ACC112 (cell line): Measurements from ENCODE around the gene CFAP141.

ENCODE experiments used
- H2AFZ ChIP-seq: fragments of 200-600 bp; sonication (generic); one replicate; pipeline ENCODE4 v1.6.0; 2017; ENCODE audit warnings: antibody characterized with exemption, low read length; ENCODE audit not compliant: unreplicated experiment
- H3K27ac ChIP-seq: fragments of 200-600 bp; sonication (generic); 2 replicates; pipeline ENCODE4 v1.5.1; 2014; ENCODE audit warnings: low read depth, mild to moderate bottlenecking, antibody characterized with exemption, low read length, moderate library complexity
- H3K27me3 ChIP-seq: fragments of 200-600 bp; sonication (generic); 2 replicates; pipeline ENCODE4 v1.6.1; 2014; ENCODE audit warnings: mild to moderate bottlenecking, antibody characterized with exemption, low read length, moderate library complexity, mixed read lengths; ENCODE audit not compliant: insufficient read depth
- H3K36me3 ChIP-seq: fragments of 200-600 bp; sonication (generic); 2 replicates; pipeline ENCODE4 v1.6.1; 2016; ENCODE audit warnings: mild to moderate bottlenecking, antibody characterized with exemption, low read length, moderate library complexity, mixed read lengths; ENCODE audit not compliant: insufficient read depth
- H3K4me1 ChIP-seq: fragments of 200-600 bp; sonication (generic); one replicate; pipeline ENCODE4 v1.6.1; 2016; ENCODE audit warnings: low read length, mixed read lengths; ENCODE audit not compliant: insufficient read depth, unreplicated experiment, control insufficient read depth
- H3K4me3 ChIP-seq: fragments of 200-600 bp; sonication (generic); 2 replicates; pipeline ENCODE4 v1.5.1; 2014; ENCODE audit warnings: mild to moderate bottlenecking, low read depth, low read length
- H3K79me2 ChIP-seq: fragments of 200-600 bp; sonication (generic); one replicate; pipeline ENCODE4 v1.6.0; 2016; ENCODE audit warnings: low read length; ENCODE audit not compliant: control insufficient read depth, unreplicated experiment, insufficient read depth

Gene CFAP141

DNA sequence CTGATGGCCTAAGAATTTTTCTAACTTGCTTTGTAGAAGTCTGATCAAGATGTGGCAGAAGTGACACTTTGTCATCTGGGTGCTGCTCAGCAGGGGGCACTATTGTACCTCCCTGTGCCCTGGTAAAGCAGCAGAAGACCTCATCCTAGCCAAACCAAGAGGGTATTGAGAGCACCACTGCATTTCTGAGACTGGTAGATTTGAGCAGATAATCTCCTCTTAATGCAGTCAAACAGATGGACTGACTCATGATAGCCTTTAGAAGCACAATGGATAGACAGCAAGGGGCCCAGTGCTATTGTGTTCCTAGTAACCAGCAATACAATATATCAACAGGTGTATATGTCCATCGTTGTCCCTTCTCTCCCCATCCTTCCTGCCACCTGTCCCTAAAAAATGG is 20.0 kb downstream of the CFAP141 start:
- H3K27ac ChIP-seq = no peak overlapping the region

DNA sequence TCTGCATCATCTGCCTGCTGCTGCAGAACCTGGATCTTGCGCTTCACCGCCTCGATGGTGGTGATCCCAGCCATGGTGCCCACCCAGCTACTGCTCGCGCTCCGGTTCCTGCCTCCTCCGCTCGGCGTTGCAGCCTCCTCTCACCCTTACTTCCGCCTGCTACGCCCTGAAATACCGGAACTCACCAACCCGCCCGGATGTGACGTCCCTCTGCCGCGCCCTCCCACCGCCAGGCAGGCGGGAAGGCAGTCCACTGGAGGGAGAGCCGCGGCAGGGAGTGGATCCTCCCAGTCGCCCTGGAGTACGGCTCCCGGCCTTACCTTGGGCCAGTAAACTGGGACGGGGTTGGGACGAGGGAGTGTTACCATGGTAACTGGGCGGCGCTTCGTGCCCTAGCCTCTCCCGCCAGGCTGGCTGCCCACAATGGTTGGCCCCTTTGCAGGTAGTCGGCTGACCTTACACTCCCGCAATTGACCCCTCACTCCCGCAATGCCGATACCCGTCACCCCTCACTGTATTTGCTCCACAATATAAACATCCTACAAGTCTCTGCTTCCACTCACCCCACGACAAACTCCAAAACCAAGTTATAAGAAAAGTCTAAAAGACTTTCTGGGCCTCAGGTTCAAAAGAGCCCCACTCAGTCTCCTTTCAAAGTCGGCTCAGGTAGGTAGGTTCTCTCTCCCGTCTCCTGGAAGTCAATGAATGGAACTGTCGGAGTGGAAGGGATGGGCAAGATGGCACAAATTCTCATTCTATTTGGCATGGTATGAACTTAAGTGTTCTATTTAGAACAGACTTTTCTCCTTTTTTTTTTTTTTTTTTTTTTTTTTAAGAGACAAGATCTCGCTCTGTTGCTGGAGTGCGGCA is 22.9 kb downstream of the CFAP141 start:
- peak overlapping the region; percentile 91 for H3K4me3 ChIP-seq
- peak overlapping the region; percentile 87 for H3K27ac ChIP-seq
- peaks cover 46% of the 10 kb centered on the region for H3K79me2 ChIP-seq
- H2AFZ ChIP-seq = peak overlapping the region; percentile 90
- no peaks in the 10 kb centered on the region for H3K36me3 ChIP-seq
- H3K27me3 ChIP-seq = no peaks in the 10 kb centered on the region
- H3K4me1 ChIP-seq = peaks cover 28% of the 10 kb centered on the region

More for the DNA sequence above, 20.0 kb downstream of the CFAP141 start:
- no peaks in the 10 kb centered on the region for H3K27me3 ChIP-seq
- no peak overlapping the region for H2AFZ ChIP-seq
- no peak overlapping the region for H3K4me3 ChIP-seq
- no peaks in the 10 kb centered on the region for H3K36me3 ChIP-seq
- peaks cover 13% of the 10 kb centered on the region for H3K4me1 ChIP-seq
- peaks cover 18% of the 10 kb centered on the region for H3K79me2 ChIP-seq

DNA sequence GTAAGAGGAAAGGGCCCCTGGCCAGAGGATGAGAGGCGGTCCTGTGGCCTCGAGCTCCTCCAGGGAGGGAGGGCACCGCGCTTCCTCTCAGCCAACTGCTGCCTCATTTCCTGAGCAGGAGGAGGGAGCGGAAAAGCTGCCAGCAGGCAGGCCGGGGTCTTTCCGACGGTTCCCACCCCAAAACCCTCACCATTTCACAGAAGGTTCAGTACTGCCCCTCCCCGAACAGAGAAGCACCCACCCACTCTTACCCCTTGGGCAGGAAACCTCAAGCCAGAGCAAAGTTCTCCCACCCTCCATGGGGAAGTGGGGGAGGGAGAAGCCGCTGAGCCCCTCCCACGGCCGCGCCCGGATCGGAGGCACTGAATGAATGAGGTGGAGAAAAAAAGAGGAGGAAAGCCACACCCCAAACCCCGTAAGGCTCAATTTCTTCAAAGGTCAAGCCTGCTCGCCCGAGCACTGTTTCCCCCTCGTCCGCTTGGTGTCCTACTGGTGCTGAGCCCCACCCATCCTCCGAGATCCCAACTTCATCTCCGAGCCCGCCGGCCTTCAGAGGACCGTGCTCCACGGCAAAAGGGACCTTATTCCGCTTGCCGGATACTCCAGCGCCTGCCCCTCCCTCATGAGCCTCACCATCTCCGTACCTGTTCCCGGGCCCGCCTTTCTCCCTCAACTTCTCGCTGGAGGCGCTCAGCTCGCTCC is 23.6 kb downstream of the CFAP141 start:
- H3K4me3 ChIP-seq = peak overlapping the region; percentile 91
- H3K4me1 ChIP-seq = peaks cover 36% of the 10 kb centered on the region
- no peaks in the 10 kb centered on the region for H3K36me3 ChIP-seq
- H2AFZ ChIP-seq = no peak overlapping the region
- peak overlapping the region; percentile 87 for H3K27ac ChIP-seq
- peaks cover 54% of the 10 kb centered on the region for H3K79me2 ChIP-seq
- no peaks in the 10 kb centered on the region for H3K27me3 ChIP-seq

DNA sequence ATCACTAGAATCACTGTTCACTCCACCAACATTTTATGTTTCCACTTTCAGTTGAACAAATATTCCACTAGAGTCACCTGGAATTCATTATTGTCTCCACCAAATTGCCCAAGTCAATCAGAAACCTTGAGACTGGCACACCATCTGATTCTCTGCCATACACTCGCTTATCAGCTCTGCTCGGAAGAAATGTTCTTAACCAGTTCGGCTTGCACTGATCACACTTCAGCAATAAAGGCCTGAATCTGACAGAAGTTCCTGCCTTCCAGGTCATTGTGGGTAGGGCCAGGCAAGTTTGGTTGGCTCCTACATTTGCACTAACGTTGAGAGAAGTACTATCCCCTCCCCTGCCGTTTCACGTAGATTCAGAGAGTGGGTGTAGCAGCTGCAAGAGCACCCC is 24.2 kb downstream of the CFAP141 start:
- peaks cover 41% of the 10 kb centered on the region for H3K4me1 ChIP-seq
- H3K27ac ChIP-seq = peak overlapping the region; percentile 87
- no peaks in the 10 kb centered on the region for H3K27me3 ChIP-seq
- H2AFZ ChIP-seq = no peak overlapping the region
- no peaks in the 10 kb centered on the region for H3K36me3 ChIP-seq
- peak overlapping the region; percentile 91 for H3K4me3 ChIP-seq
- peaks cover 59% of the 10 kb centered on the region for H3K79me2 ChIP-seq

DNA sequence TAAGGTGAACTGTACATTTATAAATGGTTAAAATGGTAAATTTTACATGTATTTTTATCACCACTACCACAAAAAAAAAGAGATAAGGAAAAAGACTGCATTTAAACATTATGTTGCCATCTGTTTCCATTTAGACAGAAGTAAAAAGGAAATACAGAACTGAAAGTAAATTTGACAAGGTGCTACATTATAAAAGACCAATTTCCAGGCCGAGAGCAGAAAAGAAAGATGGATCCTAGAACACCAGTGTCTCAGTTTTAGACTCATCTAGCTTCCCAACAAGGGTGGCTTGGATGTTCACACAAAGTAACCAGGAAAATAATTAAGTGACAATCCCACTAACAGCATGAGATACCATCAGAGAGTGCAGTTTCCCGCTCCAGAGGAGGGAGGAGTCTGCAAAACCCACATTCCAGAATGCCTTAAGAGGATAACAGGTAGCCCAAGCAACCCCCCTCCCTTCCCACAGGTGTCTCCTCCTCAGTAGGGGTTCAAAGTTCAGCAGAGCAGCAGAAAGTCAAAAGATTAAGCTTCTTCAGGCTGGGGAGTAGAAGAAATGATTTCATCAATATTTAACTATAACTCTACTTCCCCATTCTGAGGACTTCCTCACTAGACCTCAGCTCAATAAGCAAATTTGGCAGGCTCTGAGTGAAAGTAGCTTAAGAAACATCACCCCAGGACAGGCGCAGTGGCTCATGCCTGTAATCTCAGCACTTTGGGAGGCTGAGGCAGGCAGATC is 26.0 kb downstream of the CFAP141 start:
- Histone ChIP-seq H3K4me3 (peak overlapping the region; percentile 65), H3K36me3 (no peaks in the 10 kb centered on the region; the same call in 1 of the 2 replicates), H3K27me3 (no peaks in the 10 kb centered on the region), H3K79me2 (peaks cover 76% of the 10 kb centered on the region), H3K27ac (no peak overlapping the region), H3K4me1 (peaks cover 52% of the 10 kb centered on the region), H2AFZ (no peak overlapping the region)

DNA sequence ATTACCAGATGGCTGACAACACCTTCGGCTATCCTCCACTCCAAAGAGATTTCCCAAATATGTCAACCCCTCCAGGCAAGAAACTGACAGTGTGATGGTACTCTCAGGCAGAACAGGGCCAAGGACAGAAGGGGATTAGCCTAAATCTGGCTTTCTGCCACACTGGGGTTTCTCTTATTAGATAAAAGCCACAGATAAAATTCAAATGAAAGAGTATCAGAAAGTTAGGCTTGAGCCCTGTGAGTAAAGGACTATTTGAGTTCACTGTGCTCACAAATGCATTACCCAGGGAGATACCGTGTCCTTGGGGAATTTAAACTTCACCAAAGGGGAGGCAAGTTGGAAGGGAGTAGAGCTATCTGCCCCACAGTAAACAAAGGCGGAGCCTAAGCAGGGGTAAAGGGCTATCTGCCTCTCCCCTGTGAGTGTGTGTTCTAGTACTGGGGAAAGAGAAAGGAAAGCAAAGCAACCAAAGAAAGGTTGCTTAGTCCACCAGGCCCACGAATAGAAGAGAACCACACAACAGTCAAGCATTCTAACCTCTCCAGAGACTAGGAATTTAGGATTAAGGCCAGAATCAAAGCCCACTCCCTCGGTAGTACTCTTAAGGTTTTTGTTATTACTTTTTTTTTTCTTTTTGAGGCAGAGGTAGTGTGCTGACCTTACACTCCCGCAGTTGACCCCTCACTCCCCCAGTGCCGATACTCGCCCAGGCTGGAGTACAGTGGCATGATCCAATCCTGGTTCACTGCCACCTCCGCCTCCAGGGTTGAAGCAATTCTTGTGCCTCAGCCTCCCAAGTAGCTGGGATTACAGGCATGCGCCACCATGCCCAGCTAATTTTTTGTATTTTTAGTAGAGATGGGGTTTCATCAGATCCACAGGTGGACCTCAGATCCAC is 27.0 kb downstream of the CFAP141 start:
- Histone ChIP-seq H3K36me3 (peaks cover 5% of the 10 kb centered on the region), H3K27me3 (no peaks in the 10 kb centered on the region), H3K4me1 (peaks cover 52% of the 10 kb centered on the region), H3K4me3 (peak overlapping the region; percentile 65), H2AFZ (no peak overlapping the region), H3K79me2 (peaks cover 84% of the 10 kb centered on the region), H3K27ac (peak overlapping the region; percentile 33)

DNA sequence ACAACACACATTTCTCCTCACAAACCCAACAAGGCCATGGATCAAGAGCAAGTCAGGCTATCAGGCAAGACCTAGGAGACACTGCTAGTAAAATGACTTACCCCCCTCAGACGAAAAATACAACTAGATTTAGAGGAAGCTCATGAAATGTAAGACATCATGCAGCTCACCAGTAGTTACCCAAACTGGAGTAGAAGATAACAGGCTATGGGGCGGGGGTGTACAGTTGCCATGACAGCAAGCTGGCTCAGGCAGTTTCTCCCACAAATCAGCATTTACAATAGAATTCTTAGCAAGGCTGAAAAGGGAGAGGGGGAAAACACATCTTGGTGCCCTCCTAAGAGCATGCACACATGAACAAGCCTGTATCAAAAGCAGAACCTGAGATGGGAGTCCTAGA is 28.1 kb downstream of the CFAP141 start:
- Histone ChIP-seq H3K4me1 (peaks cover 52% of the 10 kb centered on the region), H3K79me2 (peaks cover 88% of the 10 kb centered on the region), H2AFZ (no peak overlapping the region), H3K27me3 (no peaks in the 10 kb centered on the region), H3K4me3 (peak overlapping the region; percentile 3; the same call in 1 of the 2 replicates), H3K36me3 (peaks cover 6% of the 10 kb centered on the region), H3K27ac (0 out of 2 replicates have a peak overlapping the region, but pooled peaks have one; percentile 33)

DNA sequence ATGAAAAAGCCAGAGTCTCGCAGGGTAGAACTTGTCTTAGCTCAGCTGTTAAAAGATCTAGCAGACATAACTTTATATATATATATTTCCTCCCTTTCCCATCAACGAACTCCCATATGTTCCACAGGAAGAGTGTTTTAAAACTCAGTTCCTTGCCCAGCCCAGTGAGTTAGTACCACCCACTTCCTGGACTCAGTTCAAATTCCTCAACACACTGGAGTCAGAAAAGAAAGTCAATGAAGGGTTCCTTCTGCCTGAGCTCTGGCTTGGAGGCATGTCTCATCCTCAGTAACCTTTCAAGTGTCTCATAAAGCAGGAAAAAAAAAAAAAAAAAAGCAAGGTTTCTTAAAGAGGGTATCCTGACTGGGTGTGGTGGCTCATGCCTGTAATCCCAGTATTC is 29.8 kb downstream of the CFAP141 start:
- no peak overlapping the region; the same call in 1 of the 2 replicates for H3K27ac ChIP-seq
- H3K4me1 ChIP-seq = peaks cover 52% of the 10 kb centered on the region
- peaks cover 23% of the 10 kb centered on the region for H3K36me3 ChIP-seq

DNA sequence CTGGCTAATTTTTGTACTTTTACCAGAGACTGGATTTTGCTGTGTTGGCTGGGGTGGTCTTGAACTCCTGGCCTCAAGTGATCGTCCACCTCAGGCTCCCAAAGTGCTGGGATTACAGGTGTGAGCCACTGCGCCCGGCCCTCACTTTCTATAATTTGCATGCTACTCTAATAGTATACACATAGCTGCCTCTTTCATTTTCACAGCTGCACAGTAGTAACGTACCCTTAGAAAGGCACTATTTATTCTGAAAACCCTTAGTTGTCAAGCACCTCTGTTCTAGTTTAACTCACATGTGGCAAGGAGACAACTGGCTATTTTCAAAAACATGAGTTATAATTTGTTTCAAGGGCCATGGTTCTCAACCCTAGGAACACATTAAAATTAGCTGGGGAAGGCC is 31.5 kb downstream of the CFAP141 start:
- no peaks in the 10 kb centered on the region for H3K27me3 ChIP-seq
- peaks cover 90% of the 10 kb centered on the region for H3K79me2 ChIP-seq
- no peak overlapping the region for H2AFZ ChIP-seq
- peaks cover 44% of the 10 kb centered on the region for H3K4me1 ChIP-seq
- H3K36me3 ChIP-seq = peaks cover 40% of the 10 kb centered on the region
- no peak overlapping the region for H3K4me3 ChIP-seq
- H3K27ac ChIP-seq = no peak overlapping the region

More for the DNA sequence above, 29.8 kb downstream of the CFAP141 start:
- Histone ChIP-seq H3K4me3 (no peak overlapping the region; the same call in 1 of the 2 replicates), H3K79me2 (peaks cover 89% of the 10 kb centered on the region), H2AFZ (no peak overlapping the region), H3K27me3 (no peaks in the 10 kb centered on the region)
